HL-60 (cell line): ENCODE measurements around the gene ALK.

Experiments
- POLR2AphosphoS5 ChIP-seq: IDR thresholded peaks from 2 replicates; pipeline ENCODE4 v1.6.1; 2012; ENCODE audit warnings: low read depth
- SPI1 ChIP-seq: IDR thresholded peaks from 2 replicates; pipeline ENCODE4 v1.6.1; 2012; ENCODE audit warnings: low read depth, mild to moderate bottlenecking, borderline replicate concordance
- TF ChIP-seq, protein P1 (sequence below): IDR thresholded peaks from one replicate; pipeline ENCODE4 v1.5.1; 2011; ENCODE audit warnings: low read length, control low read depth, inconsistent platforms; ENCODE audit not compliant: insufficient read depth
- TF ChIP-seq, protein P2 (sequence below): IDR thresholded peaks from 2 replicates; pipeline ENCODE4 v1.6.1; 2012; ENCODE audit warnings: low read depth; ENCODE audit not compliant: insufficient replicate concordance

DNA sequence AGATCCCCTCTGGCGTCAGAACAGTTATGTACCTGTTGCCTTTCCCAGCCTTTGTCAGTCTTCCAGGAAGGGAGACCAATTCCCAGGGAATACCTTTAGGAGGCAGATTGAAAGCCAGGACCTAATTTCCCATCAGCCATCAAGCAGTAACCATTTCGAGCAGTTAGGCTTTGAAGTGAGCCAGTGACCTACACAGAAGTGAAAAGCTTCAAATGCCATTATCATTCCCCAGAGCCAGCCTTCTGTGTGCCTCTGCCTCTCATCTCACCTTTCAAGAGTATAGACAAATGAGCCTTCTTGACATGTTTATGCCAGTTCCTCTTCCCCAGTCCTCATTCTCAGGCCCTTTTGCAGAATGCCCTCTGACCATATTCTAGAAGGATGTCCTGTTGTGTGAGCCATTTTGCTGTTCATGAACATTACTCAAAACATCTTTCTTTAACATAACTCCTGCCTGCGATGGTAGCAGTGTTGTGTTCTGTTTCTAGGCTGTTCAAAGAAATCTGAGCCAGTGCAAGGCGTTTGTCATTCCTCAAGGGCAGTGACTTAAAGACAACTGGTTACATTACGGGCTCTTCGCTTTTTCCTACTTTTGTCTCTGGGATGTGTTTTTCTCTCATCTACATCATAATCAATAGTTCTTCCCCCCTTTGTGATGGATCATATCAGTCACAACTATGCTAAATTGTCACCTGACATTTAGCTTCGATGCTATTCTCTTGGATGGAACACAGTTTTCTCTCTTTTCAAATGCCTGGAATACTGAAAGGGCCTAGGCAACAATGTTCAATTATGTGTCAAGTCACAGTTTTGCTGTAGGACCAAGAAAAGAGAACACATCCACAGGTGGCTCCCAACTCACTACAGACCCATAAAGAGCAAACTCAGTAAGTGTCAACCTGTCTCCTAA, 138.6 kb downstream of the ALK start:
- TF ChIP-seq POLR2AphosphoS5 (no peak), SPI1 (no peak)
- TF ChIP-seq, protein P1, sequence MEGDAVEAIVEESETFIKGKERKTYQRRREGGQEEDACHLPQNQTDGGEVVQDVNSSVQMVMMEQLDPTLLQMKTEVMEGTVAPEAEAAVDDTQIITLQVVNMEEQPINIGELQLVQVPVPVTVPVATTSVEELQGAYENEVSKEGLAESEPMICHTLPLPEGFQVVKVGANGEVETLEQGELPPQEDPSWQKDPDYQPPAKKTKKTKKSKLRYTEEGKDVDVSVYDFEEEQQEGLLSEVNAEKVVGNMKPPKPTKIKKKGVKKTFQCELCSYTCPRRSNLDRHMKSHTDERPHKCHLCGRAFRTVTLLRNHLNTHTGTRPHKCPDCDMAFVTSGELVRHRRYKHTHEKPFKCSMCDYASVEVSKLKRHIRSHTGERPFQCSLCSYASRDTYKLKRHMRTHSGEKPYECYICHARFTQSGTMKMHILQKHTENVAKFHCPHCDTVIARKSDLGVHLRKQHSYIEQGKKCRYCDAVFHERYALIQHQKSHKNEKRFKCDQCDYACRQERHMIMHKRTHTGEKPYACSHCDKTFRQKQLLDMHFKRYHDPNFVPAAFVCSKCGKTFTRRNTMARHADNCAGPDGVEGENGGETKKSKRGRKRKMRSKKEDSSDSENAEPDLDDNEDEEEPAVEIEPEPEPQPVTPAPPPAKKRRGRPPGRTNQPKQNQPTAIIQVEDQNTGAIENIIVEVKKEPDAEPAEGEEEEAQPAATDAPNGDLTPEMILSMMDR = no peak
- TF ChIP-seq, protein P2, sequence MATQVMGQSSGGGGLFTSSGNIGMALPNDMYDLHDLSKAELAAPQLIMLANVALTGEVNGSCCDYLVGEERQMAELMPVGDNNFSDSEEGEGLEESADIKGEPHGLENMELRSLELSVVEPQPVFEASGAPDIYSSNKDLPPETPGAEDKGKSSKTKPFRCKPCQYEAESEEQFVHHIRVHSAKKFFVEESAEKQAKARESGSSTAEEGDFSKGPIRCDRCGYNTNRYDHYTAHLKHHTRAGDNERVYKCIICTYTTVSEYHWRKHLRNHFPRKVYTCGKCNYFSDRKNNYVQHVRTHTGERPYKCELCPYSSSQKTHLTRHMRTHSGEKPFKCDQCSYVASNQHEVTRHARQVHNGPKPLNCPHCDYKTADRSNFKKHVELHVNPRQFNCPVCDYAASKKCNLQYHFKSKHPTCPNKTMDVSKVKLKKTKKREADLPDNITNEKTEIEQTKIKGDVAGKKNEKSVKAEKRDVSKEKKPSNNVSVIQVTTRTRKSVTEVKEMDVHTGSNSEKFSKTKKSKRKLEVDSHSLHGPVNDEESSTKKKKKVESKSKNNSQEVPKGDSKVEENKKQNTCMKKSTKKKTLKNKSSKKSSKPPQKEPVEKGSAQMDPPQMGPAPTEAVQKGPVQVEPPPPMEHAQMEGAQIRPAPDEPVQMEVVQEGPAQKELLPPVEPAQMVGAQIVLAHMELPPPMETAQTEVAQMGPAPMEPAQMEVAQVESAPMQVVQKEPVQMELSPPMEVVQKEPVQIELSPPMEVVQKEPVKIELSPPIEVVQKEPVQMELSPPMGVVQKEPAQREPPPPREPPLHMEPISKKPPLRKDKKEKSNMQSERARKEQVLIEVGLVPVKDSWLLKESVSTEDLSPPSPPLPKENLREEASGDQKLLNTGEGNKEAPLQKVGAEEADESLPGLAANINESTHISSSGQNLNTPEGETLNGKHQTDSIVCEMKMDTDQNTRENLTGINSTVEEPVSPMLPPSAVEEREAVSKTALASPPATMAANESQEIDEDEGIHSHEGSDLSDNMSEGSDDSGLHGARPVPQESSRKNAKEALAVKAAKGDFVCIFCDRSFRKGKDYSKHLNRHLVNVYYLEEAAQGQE = no peak
